MM.1S (cell line): ENCODE measurements around the gene ADAMTS12.

ENCODE experiments used
- DNase-seq: peaks from one replicate; pipeline ENCODE4 v3.0.0-alpha.2; 2015
- H2AFZ ChIP-seq: fragments of 300-600 bp; sonication (generic); 2 replicates; pipeline ENCODE4 v1.6.0; 2016; ENCODE audit warnings: antibody characterized with exemption, low read length
- H3F3A ChIP-seq: fragments of 300-600 bp; sonication (generic); 2 replicates; pipeline ENCODE4 v1.6.1; 2016; ENCODE audit warnings: mild to moderate bottlenecking, antibody characterized with exemption, low read length, moderate library complexity, mixed read lengths; ENCODE audit not compliant: insufficient read depth
- H3K27ac ChIP-seq: fragments of 300-600 bp; sonication (generic); 2 replicates; pipeline ENCODE4 v1.5.1; 2016; ENCODE audit warnings: mild to moderate bottlenecking, low read length
- H3K27me3 ChIP-seq: fragments of 300-600 bp; sonication (generic); replicated peaks from 2 replicates; pipeline ENCODE4 v1.6.0; 2016; ENCODE audit warnings: low read length; ENCODE audit not compliant: insufficient read depth
- H3K36me3 ChIP-seq: fragments of 300-600 bp; sonication (generic); replicated peaks from 2 replicates; pipeline ENCODE4 v1.6.1; 2016; ENCODE audit warnings: mild to moderate bottlenecking, low read length, mixed read lengths; ENCODE audit not compliant: insufficient read depth
- H3K4me1 ChIP-seq: fragments of 300-600 bp; sonication (generic); 2 replicates; pipeline ENCODE4 v1.6.1; 2016; ENCODE audit warnings: low read length, mixed read lengths
- H3K4me2 ChIP-seq: fragments of 300-600 bp; sonication (generic); 2 replicates; pipeline ENCODE4 v1.6.0; 2016; ENCODE audit warnings: low read depth, low read length
- H3K4me3 ChIP-seq: fragments of 300-600 bp; sonication (generic); 2 replicates; pipeline ENCODE4 v1.5.1; 2016; ENCODE audit warnings: low read length, mixed read lengths
- H3K79me2 ChIP-seq: fragments of 300-600 bp; sonication (generic); 2 replicates; pipeline ENCODE4 v1.6.1; 2016; ENCODE audit warnings: mixed run types, low read length, mixed read lengths
- H3K9ac ChIP-seq: fragments of 300-600 bp; sonication (generic); 2 replicates; pipeline ENCODE4 v1.6.1; 2016; ENCODE audit warnings: low read length, mixed read lengths
- H3K9me2 ChIP-seq: fragments of 300-600 bp; sonication (generic); replicated peaks from 2 replicates; pipeline ENCODE4 v1.6.1; 2016; ENCODE audit warnings: mild to moderate bottlenecking, low read length, mixed read lengths; ENCODE audit not compliant: insufficient read depth
- H3K9me3 ChIP-seq: fragments of 300-600 bp; sonication (generic); replicated peaks from 2 replicates; pipeline ENCODE4 v1.6.1; 2016; ENCODE audit warnings: mild to moderate bottlenecking, low read length, mixed read lengths; ENCODE audit not compliant: insufficient read depth
- H4K20me1 ChIP-seq: fragments of 300-600 bp; sonication (generic); 2 replicates; pipeline ENCODE4 v1.6.1; 2016; ENCODE audit warnings: mild to moderate bottlenecking, low read length, moderate library complexity, mixed read lengths; ENCODE audit not compliant: insufficient read depth
- CTCF ChIP-seq: fragments of 300-600 bp; sonication (generic); IDR thresholded peaks from 2 replicates; pipeline ENCODE4 v1.5.1; 2016; ENCODE audit warnings: antibody characterized with exemption, low read length, mixed read lengths
- EZH2 ChIP-seq: fragments of 300-600 bp; sonication (generic); optimal IDR thresholded peaks from 2 replicates; pipeline ENCODE3; 2017; ENCODE audit warnings: low read depth, mild to moderate bottlenecking, antibody characterized with exemption, low read length, mixed read lengths
- EZH2phosphoT487 ChIP-seq: fragments of 300-600 bp; sonication (generic); IDR thresholded peaks from 2 replicates; pipeline ENCODE4 v1.6.1; 2018; ENCODE audit warnings: antibody characterized with exemption, low read length

The ADAMTS12 gene

GRCh38 chr5:33883482-33883881, 8.3 kb downstream of the ADAMTS12 start:
- Histone ChIP-seq H3K9me2 (no peaks in the 10 kb centered on the region), H2AFZ (no peak overlapping the region), H3K27me3 (no peaks in the 10 kb centered on the region)

GRCh38 chr5:33880319-33880718, 11.5 kb downstream of the ADAMTS12 start:
- Histone ChIP-seq H3K27ac (no peak overlapping the region), H4K20me1 (no peaks in the 10 kb centered on the region), H2AFZ (no peak overlapping the region), H3K9me2 (no peaks in the 10 kb centered on the region), H3K36me3 (no peaks in the 10 kb centered on the region), H3K79me2 (no peaks in the 10 kb centered on the region), H3K4me3 (no peak overlapping the region), H3K4me2 (no peak overlapping the region), H3K9ac (no peak overlapping the region), H3K9me3 (no peaks in the 10 kb centered on the region), H3K27me3 (no peaks in the 10 kb centered on the region), H3K4me1 (no peaks in the 10 kb centered on the region), H3F3A (no peaks in the 10 kb centered on the region)
- TF ChIP-seq EZH2 (no peak), CTCF (no peak), EZH2phosphoT487 (no peak)
- no peak for DNase-seq

More at GRCh38 chr5:33883482-33883881, 8.3 kb downstream of the ADAMTS12 start:
- Histone ChIP-seq H3K36me3 (no peaks in the 10 kb centered on the region), H3K4me2 (no peak overlapping the region), H3K9me3 (no peaks in the 10 kb centered on the region), H3K4me1 (no peaks in the 10 kb centered on the region), H3K4me3 (no peak overlapping the region), H3K27ac (no peak overlapping the region), H4K20me1 (no peaks in the 10 kb centered on the region), H3K79me2 (no peaks in the 10 kb centered on the region), H3F3A (no peaks in the 10 kb centered on the region), H3K9ac (no peak overlapping the region)
- TF ChIP-seq EZH2: no peak
- no peak for TF ChIP-seq EZH2phosphoT487
- TF ChIP-seq CTCF: no peak
- no peak for DNase-seq

- Histone ChIP-seq H3K4me1 (no peaks in the 10 kb centered on the region), H3K79me2 (no peaks in the 10 kb centered on the region), H3K36me3 (no peaks in the 10 kb centered on the region), H3K9ac (no peak overlapping the region), H3K4me2 (no peak overlapping the region), H3K27ac (no peak overlapping the region), H3K4me3 (no peak overlapping the region), H3F3A (no peaks in the 10 kb centered on the region), H3K9me3 (no peaks in the 10 kb centered on the region), H2AFZ (no peak overlapping the region), H4K20me1 (no peaks in the 10 kb centered on the region), H3K27me3 (no peaks in the 10 kb centered on the region), H3K9me2 (no peaks in the 10 kb centered on the region)
- DNase-seq: no peak
- TF ChIP-seq CTCF: no peak
- TF ChIP-seq EZH2: no peak
- no peak for TF ChIP-seq EZH2phosphoT487
These were observed 14.3 kb downstream of the ADAMTS12 start for GRCh38 chr5:33877449-33877848.
